Esophagus squamous epithelium (tissue), 4 donors: Measurements from ENCODE around the gene GALM.

Experiments used
- POLR2A ChIP-seq, 4 donors: fragments of 450-650 bp; IDR thresholded peaks; one replicate each; pipeline ENCODE4 v1.6.1; 2017; ENCODE audit warnings: antibody characterized with exemption in 4 of 4, mild to moderate bottlenecking in 4 of 4, moderate library complexity in 3 of 4
- TF ChIP-seq, protein P1 (sequence below), 6 experiments: fragments of 450-650 bp in 4 of 6; fragments of 200-600 bp in 2 of 6; sonication (generic) in 2 of 6; IDR thresholded peaks; one replicate each; pipeline ENCODE4 v1.5.1; 2016 to 2019; ENCODE audit warnings: antibody characterized with exemption in 6 of 6, mild to moderate bottlenecking in 4 of 6, moderate library complexity in 4 of 6

DNA sequence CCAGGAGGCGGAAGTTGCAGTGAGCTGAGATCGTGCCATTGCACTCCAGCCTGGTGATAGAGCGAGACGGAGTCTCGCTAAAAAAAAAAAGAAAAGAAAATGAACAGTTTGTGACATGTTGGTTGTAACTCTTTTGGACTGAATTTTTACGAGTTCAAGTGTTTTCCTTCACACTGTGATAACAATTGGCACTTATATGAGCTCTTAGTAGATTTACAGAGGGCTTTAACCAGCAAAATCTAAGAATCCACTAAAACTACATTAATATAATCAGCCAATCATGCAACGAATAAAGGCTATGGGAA is 110.0 kb downstream of the GALM start:
- TF ChIP-seq, protein P1, sequence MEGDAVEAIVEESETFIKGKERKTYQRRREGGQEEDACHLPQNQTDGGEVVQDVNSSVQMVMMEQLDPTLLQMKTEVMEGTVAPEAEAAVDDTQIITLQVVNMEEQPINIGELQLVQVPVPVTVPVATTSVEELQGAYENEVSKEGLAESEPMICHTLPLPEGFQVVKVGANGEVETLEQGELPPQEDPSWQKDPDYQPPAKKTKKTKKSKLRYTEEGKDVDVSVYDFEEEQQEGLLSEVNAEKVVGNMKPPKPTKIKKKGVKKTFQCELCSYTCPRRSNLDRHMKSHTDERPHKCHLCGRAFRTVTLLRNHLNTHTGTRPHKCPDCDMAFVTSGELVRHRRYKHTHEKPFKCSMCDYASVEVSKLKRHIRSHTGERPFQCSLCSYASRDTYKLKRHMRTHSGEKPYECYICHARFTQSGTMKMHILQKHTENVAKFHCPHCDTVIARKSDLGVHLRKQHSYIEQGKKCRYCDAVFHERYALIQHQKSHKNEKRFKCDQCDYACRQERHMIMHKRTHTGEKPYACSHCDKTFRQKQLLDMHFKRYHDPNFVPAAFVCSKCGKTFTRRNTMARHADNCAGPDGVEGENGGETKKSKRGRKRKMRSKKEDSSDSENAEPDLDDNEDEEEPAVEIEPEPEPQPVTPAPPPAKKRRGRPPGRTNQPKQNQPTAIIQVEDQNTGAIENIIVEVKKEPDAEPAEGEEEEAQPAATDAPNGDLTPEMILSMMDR (IDR thresholded peaks at IDR 0.05): no peak
- no peak for TF ChIP-seq POLR2A (IDR thresholded peaks at IDR 0.05)
